ENCODE data around the gene GAB3.
"Not testable (repeated sequence)": the region's sequence is repeated elsewhere in the genome, so short reads cannot be mapped to it uniquely, and the experiment has no call there.

GAB3 gene

DNA sequence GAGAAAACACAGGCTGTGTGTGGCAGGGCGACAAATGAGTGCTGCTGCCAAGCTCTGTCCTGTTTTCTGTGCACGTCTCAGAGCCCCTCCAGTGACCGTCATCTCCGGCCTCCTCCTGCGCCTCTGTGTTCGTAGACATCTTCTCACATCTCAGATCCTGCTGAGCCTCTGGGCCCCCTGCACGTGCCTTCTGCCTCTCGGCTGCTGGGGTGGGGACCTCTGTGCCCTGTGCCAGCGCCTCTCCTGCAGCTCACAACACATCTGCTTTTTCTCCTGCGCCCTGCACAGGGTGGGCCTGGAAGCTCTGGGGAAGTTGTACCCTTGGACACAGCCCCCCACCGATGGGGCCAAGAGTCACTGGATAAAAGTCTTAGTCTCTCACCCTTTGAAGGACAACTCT, 95.1 kb downstream of the GAB3 start:
- no peak for DNase-seq (ENCODE audit: low read depth)

DNA sequence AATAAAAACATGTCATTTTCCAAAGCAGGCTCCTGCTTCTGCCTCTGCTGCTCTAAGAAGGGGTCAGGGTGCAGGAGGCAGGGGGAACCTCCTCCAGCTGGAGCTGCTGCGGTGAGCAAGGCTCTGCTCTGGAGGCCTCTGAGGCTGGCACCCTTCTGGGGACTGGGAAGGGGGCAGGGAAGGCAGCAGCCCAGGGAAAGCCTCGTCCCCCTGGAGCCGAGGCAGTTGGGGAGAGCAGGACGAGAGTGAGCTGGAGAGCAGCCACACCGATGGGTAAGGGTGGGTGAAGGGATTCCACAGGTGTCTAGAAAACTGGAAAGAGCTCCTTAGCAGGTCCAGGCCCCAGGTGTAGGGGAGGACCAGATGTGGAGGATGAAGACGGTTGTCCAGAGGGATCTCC, 95.5 kb downstream of the GAB3 start:
- no peak for DNase-seq (ENCODE audit: low read depth)

DNA sequence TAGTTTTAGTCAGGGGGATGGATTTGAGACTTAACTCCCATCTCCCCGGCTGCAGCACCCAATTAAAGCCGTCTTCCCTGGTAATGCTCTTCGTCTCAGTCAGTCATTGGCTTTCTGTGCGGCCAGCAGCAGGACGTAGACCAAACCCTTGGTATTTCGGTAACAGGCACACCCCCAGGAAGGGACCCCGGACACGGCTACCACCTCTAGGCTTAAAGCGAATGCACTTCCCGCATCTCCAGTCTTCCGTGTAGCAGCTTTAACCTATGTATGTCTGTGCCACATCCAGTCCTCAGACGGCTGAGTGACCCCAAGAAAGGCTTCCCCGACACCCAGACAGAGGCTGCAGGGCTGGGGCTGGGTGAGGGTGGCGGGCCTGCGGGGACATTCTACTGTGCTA, 96.0 kb downstream of the GAB3 start:
- no peak for DNase-seq (ENCODE audit: low read depth)

DNA sequence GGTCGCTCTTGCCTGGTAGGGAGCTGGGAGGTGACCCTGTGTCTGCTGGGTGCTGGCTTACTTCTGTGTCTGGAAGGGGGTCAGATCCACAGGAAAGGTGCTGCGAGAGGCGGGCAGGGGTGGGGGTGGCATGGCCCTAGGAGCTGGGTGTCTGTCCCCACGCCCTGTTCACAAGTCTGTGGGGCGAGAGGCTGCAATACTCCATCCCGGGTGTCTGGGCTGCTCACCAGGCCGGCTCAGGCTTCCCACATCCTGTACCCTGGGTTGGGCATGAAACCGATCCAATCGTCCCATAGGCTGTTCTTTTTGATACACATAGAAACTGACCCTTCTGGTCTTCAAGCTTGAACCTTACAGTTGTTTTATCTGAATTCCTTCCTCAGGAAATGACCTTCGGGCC, 96.5 kb downstream of the GAB3 start:
- no peak for DNase-seq (ENCODE audit: low read depth)

DNA sequence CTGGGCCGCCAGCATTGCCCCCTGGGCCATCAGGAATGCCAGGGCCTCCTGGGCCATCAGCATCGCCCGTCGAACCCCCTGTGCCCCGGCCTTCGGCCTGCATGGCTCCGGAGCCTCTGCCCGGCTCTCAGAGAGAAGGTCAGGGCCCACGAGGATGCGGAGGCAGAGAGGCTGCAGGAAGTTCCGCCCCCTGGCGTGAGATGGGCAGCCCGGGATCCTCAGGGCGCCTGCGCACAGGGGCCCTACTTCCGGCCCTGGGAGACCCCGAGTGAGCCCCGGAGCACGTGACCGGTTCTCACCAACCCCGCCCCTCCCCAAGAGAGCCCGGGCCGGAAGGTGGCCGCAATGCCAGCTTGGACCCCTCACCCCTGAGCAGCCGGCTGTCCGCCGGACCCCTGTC, 97.5 kb downstream of the GAB3 start, which contains the start of gene CTAG2:
Gene CTAG2 (minus strand): TSS at position 167 of the 400 bp plus-strand sequence. CDS start 64 bp downstream, at position 103.
- not testable (repeated sequence) for DNase-seq (ENCODE audit: low read depth)

DNA sequence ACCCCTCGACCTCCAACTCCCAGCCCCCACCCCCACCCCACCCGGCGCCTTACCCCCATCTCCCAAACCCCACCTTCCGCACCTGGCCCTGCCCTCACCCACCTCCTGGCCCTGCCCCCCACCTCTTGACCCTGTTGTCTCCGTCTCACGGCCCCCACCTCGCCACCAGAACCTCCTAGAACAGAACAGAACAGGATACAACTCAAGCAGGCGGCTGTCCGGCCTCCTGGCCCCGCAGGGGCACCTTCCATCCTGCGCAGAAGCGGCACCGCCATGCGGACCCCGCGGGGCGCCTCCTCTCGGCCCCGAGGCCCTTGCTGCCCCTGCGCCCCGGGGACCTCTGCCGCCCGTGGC, 97.9 kb downstream of the GAB3 start:
- no peak for DNase-seq (ENCODE audit: low read depth)

DNA sequence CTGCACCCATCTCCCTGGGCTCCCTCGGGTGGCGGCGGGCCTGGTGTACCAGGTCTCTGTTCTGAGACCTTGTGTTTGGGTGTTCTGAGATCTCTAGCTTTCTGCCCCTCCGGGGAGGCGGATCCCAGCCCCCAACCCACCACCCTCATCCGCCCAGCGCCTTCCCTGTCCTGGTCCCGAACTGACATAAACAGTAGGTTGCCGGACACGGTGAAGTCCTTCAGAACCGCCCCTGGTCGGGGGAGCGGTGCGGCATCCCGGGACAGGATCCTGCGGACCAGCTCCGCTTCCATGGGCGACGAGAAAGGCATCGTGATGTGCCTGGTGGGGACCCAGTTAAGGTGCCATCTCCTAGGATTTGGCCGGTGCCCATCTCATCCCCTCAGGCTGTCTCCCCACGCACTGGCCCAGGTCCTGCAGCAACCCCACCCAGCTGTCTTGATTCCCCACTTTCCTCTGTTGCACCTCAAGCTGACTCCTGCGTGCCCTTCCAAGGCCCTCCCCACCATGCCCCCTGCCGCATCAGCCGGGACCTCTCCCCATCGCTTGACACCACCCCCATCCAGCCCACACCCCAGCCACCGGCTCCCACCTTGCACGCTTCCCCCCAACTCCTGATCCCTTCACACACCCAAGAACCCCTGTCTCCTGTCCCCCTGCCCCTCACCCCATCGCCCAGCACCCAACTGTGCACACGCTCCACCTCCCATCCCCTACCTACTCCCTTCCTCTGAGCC, 98.4 kb downstream of the GAB3 start:
- no peak for DNase-seq (ENCODE audit: low read depth)

DNA sequence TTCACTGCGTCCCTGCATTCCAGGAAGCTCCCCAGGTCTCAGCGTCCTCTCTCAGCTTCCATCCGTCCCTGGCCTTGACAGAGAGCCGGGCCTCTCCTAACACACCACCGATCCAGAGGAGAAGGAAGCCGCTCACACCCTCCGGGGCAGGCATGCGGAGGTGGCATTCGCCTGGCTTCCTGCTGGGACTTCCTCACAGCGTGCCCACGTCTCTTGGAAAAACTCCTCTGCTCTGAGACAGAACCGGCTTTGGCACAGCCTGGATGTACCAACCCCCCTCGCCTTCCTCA, 100.7 kb downstream of the GAB3 start:
- no peak for DNase-seq (ENCODE audit: low read depth)

DNA sequence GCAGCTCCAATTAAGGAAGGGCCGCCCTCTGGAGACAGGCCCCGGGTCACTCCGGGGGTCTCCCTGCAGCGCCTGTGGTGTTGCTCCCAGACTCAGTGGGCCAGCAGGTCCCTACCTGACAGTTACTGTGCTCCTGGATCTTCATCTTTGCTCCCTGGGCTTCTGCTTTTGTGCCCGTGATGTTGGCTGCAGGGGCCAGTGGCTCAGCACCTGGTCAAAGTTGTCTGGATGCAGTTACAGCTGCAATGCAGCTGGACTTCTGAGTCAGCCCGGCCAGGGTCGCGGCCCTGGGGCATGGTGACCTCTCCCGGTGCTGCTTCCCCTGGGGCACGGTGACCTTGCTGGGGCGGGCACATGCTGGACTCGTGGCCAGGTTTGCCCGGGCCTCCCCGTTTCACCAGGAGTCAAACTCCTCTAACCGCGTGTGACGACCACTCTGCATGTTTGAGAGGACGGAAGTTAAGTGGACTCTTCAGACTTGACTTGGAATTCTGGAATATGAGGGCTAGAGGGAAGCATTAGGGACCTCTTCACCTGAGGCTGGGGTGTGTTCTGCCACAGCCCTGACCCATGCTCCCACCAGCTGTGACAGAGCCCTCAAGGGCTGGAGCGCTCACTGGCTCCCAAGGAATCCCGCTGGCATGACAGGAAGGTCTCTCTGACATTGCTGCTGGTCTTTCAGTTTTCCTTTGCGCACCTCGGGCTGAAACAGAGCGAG, 101.2 kb downstream of the GAB3 start:
- DNase-seq (ENCODE audit: low read depth): no peak

DNA sequence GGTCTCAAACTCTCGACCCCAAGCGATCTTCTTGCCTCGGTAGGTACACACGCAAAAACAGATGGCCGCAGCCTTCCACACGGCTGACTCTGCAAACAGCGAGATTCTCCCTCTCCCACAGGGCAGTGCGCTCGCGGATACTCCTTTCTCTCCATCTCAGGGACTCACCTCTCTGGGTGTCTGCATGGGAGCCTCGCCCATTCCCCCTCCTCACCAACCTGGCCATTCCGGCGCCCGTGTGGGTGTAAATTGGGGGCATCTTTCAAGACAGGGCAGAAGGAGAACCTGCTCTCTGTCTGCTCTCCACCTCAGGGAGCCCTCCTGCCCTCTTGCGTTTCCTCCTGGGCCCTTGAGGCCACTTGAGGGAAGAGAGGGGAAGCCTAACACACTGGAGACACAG, 101.9 kb downstream of the GAB3 start:
- DNase-seq (ENCODE audit: low read depth): no peak

DNA sequence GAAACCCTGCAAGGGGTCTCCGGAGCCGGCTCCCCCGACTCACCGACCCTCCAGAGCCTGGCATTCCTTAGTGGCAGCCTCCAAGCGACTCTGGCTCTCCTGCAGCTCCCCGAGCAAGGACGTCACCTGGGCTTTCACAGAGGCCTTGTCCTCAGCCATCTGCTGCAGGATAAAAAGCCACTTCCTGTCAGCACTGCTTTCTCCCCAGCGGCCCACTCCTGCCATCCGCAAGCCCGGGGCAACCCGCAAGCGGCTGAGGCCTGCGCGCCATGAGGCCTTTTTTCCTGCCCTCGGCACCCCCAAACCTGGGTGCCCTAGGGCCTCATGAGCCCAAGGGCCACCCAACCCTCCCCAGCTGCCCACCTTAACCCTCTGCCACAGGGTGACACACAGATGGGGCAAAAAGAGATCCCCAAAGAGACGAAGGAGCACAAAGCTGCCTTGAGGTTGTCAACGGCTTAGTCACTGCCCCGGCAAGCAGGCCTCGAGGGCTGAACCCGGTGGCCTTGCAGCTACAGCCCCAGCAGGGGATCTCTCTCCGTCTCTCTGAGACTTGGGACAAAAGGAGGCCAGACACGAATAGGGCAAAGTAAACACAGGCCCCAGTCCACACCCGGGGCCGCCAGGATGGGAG, 105.0 kb downstream of the GAB3 start:
- not testable (repeated sequence) for DNase-seq (ENCODE audit: low read depth)

DNA sequence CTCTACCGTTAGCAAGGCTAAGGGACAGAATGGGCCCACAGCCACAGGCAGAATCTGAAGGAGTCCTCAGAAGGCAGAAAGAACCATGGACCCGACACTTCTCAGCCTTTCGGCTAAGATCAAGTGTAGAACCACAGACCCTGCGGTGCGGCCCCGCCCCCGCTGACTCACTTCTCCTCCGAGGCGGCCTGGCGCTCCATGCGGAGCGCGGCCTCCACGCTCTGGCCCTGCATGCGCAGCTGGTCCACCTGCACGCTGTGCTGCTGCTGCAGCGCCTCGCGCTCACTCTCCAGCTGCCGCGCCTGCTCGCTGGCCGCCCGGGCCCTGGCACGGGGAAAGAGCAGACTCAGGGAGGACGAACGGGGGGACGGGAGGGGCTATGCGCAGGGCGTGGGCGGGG, 107.2 kb downstream of the GAB3 start:
- not testable (repeated sequence) for DNase-seq (ENCODE audit: low read depth)

DNA sequence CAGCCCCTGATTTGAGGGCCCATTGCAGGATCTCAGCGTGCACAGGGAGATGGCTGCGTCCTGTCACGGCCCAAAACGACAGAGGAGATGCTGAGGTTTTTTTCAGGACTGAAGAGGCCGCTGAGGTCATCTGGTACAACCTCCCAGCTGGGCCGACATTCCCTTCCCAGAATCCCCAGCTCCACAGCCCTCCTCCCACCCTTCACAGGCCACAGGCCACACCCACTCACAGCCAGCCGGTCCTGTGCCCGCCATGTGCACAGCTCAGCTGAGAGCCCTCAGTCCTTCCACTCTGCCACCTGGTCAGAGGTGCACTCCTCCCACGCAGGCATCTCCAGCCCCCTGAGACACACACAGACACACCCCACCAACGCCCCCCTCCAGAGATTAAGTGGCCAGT, 109.1 kb downstream of the GAB3 start:
- not testable (repeated sequence) for DNase-seq (ENCODE audit: low read depth)

DNA sequence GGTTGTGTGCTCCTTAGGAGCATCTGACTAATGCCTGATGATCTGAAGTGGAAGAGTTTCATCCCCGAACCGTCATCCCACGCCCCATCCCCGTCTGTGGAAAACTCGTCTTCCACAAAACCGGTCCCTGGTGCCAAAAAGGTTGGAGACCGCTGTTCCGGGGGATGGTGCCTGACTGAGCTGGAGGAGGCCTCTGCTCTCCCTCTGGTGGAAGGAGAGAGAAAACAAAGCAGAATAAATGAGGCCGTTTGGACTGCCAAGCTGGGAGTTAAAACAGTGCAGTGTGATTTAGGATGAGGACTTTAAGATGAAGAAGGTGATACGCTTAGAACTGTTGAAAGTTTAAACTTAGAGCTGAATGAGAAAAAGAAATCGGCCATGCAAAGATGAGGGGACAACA, 117.2 kb downstream of the GAB3 start:
- not testable (repeated sequence) for DNase-seq (ENCODE audit: low read depth)

DNA sequence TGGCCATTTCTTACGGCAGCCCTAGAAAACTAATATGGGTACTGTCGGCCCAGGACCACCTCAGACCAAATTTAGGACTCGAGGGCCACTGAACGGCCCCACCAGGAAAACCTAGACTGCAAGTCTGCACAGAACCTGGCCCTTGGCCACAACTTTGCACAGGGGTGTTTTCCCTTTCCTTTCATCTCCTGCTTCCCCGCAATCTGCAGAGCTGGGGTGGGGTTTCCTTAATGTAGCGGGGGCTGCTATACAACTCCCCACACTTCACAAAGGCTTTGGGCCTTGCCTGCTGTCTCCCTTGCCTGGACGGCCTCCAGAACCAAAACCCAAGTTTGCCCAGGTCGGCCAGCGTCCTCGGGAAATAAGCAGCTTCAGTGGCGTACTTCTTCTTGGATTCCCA, 119.9 kb downstream of the GAB3 start:
- DNase-seq (ENCODE audit: low read depth): not testable (repeated sequence)

DNA sequence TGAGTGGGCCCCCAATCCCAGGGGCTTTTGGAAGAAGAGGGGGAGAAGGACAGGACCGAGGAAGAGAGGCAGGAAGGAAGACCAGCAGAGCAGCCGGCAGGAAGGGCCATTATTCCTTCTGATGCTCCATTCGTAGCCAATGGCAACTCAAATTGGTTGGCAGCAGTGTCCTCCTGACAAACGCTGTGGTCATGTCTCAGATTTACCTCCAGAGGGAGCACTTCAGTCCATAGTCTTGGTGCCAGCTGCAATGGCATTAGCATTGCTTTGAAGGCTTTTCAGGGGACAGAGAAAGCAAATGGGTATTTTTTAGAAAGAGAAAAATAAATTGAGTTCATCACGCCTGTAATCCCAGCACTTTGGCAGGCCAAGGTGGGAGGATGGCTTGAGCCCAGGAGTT, 121.9 kb downstream of the GAB3 start:
- not testable (repeated sequence) for DNase-seq (ENCODE audit: low read depth)
